DMS 273 (cell line): ENCODE results near the gene SDHA.
"Not testable (repeated sequence)": the region's sequence is repeated elsewhere in the genome, so short reads cannot be mapped to it uniquely, and the experiment has no call there.

Experiments
- DNase-seq: peaks from one replicate; lab custom pipeline; 2025; ENCODE audit not compliant: unreplicated experiment; lab: John Stamatoyannopoulos, UW

The SDHA gene

DNA sequence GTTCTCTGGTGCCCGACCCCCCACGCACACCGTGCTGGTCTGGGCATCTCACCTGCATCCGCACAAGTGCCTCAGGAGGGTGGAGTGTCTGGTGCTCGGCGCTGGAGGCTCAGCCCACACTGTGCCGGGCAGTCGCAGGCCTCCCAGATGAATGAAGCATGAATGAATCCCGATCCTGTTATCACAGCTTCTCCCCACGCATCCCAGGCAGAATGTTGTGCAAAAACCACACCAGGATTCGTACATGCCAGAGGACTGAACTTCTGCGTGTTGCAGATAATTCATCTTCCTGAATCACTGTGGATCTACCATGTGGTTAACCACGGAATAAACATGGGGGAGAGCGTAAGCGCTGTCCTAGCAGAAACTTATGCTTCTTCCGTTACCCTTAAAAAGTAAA is 78.8 kb downstream of the SDHA start:
- DNase-seq, result not testable (repeated sequence)

DNA sequence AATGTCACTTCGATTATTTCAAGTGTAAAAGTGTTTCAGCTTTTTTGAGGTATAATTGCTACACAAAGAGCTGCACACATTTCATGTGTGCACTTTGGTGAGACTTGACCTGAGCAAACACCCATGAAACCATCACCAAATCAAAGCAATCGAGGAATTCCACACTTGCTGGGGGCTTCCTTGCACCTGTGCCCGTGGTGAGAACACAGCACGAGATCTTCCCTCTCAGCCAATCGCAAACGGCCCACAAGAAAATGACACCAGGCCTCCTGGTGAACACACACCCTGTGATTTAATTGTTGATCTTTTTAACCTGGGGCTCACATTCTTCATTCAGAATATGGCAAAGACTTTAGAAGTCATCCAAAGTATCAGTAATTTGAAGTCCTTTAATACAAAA is 79.3 kb downstream of the SDHA start:
- not testable (repeated sequence) for DNase-seq

DNA sequence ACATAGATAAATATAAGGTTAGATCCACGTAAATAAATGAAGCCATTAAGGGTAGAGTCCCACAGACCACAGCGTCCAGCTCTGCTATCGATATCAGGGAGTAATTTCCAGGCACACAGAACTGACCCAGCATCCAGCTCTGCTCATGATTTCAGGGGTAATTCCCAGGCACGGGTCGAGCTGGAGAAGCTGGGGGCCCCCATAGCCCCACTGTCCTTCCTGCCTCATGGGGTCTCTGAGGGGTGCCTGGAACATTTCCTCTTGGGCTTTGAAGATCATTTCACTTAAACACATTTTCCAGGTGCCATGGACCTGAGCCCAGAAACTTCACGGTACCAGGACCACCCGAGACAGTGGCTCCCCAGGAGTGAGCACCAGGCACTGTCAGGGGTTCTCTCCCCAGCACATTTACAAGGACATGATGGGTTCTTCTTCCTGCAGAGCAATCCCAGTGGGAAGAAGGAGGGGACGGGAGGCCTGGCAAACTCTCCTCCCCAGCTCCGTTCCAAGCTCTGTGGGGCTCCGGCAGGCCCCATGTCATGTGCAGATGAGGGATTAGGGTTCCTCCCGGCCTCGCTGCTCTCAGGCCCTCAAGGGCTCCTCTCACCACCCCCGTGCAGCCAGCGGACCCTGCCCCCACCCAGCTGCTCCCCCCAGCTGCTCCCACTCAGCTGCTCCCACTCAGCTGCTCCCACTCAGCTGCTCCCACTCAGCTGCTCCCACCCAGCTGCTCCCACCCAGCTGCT is 80.0 kb downstream of the SDHA start:
- DNase-seq, result not testable (repeated sequence)

DNA sequence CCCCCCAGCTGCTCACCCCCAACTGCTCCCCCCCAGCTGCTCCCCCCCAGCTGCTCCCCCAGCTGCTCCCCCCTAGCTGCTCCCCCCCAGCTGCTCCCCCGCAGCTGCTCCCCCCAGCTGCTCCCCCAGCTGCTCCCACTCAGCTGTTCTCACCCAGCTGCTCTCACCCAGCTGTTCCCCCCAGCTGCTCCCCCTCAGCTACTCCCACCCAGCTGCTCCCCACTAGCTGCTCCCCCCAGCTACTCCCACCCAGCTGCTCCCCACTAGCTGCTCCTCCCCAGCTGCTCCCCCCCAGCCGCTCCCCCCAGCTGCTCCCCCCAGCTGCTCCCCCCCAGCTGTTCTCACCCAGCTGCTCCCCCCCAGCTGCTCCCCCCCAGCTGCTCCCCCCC is 80.6 kb downstream of the SDHA start:
- no peak for DNase-seq

DNA sequence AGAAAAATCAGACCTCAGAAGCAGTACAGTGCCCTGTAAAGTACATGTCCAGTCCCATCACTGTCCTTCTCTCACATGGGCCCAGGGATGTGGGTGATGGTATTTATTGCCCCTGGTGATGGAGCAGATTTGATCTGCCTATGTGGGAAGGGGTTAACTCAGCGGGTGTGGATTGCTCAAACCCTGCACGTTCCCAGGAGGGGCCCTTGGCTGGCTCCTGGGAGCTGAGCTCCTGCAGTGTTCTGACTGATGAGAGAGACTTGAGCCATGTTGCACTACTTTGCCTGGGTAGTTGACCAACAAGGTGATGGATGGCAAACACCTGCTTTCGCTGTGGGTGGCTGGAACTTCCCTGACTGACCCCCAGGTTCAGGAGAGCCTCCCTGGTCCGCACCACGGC is 81.8 kb downstream of the SDHA start:
- not testable (repeated sequence) for DNase-seq

DNA sequence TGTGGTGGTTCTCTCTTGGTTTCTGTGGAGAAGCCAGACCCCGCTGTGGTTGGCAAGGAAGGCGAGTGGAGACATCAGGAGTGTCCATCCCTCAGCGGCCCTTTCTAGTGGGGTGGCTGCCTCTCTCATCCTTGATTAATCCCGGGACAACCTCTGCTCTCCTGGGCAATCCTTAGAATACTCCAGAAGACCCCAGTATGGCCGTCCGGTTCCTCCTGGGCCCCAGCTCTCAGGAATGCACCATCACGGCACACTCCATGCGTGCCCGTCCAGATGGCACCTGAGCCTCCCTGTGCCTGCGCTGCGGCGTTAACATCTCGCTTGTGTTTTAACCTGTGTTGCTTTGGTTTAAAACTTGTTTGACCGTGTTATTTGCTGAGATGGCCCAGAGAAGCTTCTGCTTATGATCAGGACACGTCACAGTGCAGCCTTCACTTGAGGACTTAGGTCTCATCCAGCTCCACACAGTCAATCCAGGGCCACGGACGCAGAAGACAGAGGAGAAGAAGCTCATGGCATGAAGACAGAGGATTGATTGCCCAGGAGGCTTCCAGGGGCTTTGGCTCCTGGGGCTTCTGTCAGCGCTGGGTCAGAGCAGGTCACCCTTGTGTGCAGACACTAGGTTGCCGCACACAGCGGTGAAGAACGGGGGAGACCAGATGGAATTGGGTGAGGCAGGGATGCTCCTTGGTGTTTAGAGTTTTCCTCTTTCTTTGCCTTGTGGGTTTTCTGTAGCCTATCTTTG is 82.7 kb downstream of the SDHA start:
- not testable (repeated sequence) for DNase-seq

DNA sequence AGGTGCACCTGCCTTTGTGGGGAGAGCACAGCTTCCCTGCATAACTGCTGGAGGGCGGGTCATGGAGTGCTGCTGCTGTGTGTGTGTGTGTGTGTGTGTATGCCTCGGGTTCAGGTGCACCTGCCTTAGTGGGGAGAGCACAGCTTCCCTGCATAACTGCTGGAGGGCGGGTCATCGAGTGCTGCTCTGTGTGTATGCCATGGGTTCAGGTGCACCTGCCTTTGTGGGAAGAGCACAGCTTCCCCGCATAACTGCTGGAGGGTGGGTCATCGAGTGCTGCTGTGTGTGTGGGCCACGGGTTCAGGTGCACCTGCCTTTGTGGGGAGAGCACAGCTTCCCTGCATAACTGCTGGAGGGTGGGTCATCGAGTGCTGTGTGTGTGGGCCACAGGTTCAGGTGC is 84.3 kb downstream of the SDHA start:
- DNase-seq, result not testable (repeated sequence)

DNA sequence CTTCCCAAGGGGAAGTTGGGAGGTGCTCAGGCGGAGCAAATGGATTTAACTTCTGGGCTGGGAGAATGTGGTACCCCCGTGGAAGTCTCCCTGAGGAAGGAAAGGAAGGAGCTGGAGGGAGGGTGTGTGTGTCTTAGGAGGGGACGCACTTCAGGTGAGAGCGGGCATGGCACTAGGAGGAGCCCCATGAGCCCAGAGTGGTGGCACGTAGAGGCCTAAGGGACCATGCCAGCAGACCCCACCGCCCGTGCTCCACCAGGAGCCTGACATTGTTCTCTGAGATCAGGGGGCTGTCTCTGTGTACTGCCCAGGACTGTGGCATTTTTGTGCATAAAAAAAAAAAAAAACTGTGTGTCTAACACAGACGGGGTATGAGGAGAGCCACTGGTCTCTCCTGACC is 84.8 kb downstream of the SDHA start:
- DNase-seq, result no peak

DNA sequence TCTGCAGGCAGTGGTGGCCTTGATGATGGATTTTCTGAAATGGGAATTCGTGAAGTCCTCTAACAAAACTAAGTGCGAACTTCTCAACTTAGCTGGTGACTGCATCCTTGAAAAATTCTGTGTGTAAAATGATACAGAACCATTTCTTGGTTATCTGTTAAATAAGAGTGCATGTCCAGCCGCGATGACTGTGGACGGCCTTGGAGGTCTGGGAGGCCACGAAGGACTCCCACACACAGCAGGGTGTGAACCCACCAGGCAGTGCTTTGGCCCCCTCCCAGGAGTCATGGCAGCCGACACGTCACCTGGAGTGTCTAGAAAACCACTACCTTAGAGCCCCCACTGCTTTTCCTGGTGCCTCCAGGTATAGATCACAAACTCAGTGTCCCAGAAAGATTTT is 85.6 kb downstream of the SDHA start:
- not testable (repeated sequence) for DNase-seq

DNA sequence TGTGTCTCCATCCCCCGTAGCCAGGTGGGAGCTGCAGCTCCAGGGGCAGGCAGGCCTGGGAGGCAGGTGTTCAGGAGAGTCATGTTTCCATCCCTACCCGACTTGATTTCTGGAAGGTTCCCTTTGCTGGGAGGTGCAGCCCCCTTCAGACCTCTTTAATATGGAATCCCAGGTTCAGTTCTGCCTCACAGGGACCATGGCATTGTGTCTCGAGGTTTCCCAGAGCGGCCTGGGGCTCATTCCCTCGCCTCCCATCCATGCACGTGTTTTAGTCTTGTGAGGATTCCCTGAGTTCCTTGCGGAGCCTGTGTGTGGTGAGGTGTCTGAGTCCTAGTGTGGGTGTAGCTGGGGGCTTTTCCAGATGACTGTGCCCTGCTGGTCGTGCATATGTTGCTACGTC is 86.9 kb downstream of the SDHA start:
- DNase-seq, result no peak

DNA sequence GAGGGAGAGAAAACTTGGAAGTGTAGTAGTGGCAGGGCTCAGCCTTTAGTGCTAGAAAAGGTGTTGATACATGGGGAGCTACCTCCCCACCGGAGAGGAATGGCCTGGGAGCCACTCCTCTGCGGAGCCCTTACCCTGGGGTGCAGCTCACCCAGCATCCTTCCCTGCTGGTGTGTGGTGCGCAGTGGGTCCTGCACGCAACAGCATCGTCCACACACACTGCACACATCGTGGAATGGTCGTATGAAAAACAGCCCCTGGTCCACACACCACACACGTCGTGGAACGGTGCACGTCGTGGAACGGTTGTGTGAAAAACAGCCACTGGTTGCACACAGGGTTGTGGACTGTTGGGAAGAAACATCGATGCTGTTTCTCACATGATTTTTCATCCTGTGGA is 87.3 kb downstream of the SDHA start:
- no peak for DNase-seq

DNA sequence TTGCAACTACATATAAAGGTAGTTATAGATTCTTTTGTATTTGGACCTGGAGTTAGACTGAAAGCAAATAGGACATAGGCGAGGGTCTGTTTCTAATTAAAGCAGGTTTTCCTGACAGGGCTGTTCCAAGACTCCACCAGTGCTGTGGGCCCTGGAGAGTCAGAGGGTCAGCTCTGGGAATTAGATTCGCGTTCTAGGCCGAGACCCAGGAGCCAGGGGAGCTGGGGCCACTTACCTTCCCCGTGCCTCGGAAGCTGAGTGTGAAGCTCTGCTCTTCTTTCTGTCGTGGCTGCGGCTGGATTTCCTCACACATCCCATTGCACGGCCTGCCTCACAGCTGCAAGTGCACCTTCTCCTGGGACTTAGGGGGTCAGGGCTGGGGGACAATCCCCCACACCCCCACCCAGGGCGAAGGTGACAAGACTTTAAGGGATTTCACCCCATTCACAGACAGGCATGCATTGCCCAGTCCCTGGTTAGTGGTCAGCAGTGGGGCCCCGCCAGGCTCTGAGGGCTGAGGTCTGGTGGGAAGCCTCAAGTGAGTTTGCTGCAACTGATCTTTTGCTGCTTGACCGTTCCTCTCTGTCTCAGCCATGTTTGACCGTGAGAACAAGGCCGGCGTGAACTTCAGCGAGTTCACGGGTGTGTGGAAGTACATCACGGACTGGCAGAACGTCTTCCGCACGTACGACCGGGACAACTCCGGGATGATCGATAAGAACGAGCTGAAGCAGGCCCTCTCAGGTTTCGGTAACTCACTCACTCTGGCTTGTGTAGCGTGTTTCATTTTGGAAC is 88.1 kb downstream of the SDHA start:
- no peak for DNase-seq
